Smooth muscle cell (in vitro differentiated cells): ENCODE data around the gene USP36. TPM values are rescaled to one million over a fixed set of nuclear protein-coding genes. Genes with fewer than 3 reads are reported as not detected.

ENCODE experiments used
- DNase-seq: peaks from one replicate; lab custom pipeline; 2025; ENCODE audit not compliant: unreplicated experiment; lab: John Stamatoyannopoulos, UW
- H2AFZ ChIP-seq: fragments of 200-600 bp; sonication (generic); 2 replicates; pipeline ENCODE4 v1.6.0; 2016; ENCODE audit warnings: antibody characterized with exemption, low read depth, mild to moderate bottlenecking
- H3F3A ChIP-seq: fragments of 200-600 bp; sonication (generic); 2 replicates; pipeline ENCODE4 v1.6.0; 2017; ENCODE audit warnings: antibody characterized with exemption, low read depth
- H3K27ac ChIP-seq: fragments of 200-600 bp; sonication (generic); 2 replicates; pipeline ENCODE4 v1.5.1; 2016; ENCODE audit warnings: low read depth, mild to moderate bottlenecking
- H3K27me3 ChIP-seq: fragments of 200-600 bp; sonication (generic); 2 replicates; pipeline ENCODE4 v1.6.1; 2016; ENCODE audit warnings: low read depth, mild to moderate bottlenecking
- H3K36me3 ChIP-seq: fragments of 200-600 bp; sonication (generic); 2 replicates; pipeline ENCODE4 v1.5.1; 2016; ENCODE audit warnings: low read depth
- H3K4me1 ChIP-seq: fragments of 200-600 bp; sonication (generic); 2 replicates; pipeline ENCODE4 v1.5.1; 2016; ENCODE audit warnings: low read depth
- H3K4me2 ChIP-seq: fragments of 200-600 bp; sonication (generic); 2 replicates; pipeline ENCODE4 v1.6.0; 2016; ENCODE audit warnings: mild to moderate bottlenecking
- H3K4me3 ChIP-seq: fragments of 200-600 bp; sonication (generic); 2 replicates; pipeline ENCODE4 v1.5.1; 2016; ENCODE audit warnings: mild to moderate bottlenecking
- H3K79me2 ChIP-seq: fragments of 200-600 bp; sonication (generic); 2 replicates; pipeline ENCODE4 v1.6.0; 2016; ENCODE audit warnings: low read depth, mild to moderate bottlenecking
- H3K9ac ChIP-seq: fragments of 200-600 bp; sonication (generic); 2 replicates; pipeline ENCODE4 v1.6.0; 2016; ENCODE audit warnings: low read depth
- H3K9me3 ChIP-seq: fragments of 200-600 bp; sonication (generic); replicated peaks from 2 replicates; pipeline ENCODE4 v1.5.1; 2016; ENCODE audit warnings: low read depth
- H4K20me1 ChIP-seq: fragments of 200-600 bp; sonication (generic); 2 replicates; pipeline ENCODE4 v1.6.0; 2016; ENCODE audit warnings: low read depth
- CTCF ChIP-seq: fragments of 200-600 bp; sonication (generic); IDR thresholded peaks from 2 replicates; pipeline ENCODE4 v1.5.1; 2017; ENCODE audit warnings: borderline replicate concordance, mild to moderate bottlenecking, antibody characterized with exemption; ENCODE audit not compliant: insufficient read depth, poor library complexity, severe bottlenecking
- WGBS: methylation state at CpG from one replicate; pipeline ENCODE4 v1.1.7; 2016; ENCODE audit warnings: low lambda C conversion rate; 5-methylcytosine and 5-hydroxymethylcytosine counted together
- polyA plus RNA-seq: library from polyadenylated mRNA; unstranded; fragments of >200 nt; fragmentation: Nextera tagmentation; extraction: Ambion mirVana; gene quantifications from 2 replicates; pipeline ENCODE4 v1.2.1, GENCODE V29; 2016
- total RNA-seq: library from RNA; depleted of rRNA; stranded (reverse); fragments of >200 nt; gene quantifications from 2 replicates; pipeline ENCODE4 v1.2.3, GENCODE V29; 2014

The USP36 gene
- total and polyA plus RNA-seq, 2 experiments from 2014 or later = 17.6 to 29.0 TPM

DNA sequence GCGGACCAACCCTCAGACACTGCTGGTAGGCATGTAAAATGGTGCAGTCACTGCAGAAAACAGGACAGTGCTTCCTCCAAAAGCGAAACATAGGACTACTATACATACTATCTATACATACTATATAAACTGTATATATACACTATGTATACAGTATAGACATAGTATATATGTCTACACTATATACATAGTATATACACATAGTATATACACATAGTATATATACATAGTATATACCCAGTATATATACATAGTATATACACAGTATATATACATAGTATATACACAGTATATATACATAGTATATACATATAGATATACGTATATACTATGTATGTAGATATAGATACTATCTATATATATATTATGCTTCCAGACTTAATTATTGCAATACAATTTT, 6.4 kb upstream of the USP36 start:
- no peak overlapping the region for H3K9ac ChIP-seq
- H3K79me2 ChIP-seq = no peaks in the 10 kb centered on the region
- H3K9me3 ChIP-seq = no peaks in the 10 kb centered on the region
- no peaks in the 10 kb centered on the region for H3K36me3 ChIP-seq
- no peaks in the 10 kb centered on the region for H3K27me3 ChIP-seq
- no peaks in the 10 kb centered on the region for H3K4me1 ChIP-seq
- no peaks in the 10 kb centered on the region for H3F3A ChIP-seq
- H3K4me2 ChIP-seq = no peak overlapping the region
- H4K20me1 ChIP-seq = no peaks in the 10 kb centered on the region
- WGBS = 97% methylated on average over 3 of the region's 3 CpGs
- H3K27ac ChIP-seq = no peak overlapping the region
- no peak overlapping the region for H3K4me3 ChIP-seq
- H2AFZ ChIP-seq = no peak overlapping the region
- DNase-seq = no peak
- no peak for TF ChIP-seq CTCF

DNA sequence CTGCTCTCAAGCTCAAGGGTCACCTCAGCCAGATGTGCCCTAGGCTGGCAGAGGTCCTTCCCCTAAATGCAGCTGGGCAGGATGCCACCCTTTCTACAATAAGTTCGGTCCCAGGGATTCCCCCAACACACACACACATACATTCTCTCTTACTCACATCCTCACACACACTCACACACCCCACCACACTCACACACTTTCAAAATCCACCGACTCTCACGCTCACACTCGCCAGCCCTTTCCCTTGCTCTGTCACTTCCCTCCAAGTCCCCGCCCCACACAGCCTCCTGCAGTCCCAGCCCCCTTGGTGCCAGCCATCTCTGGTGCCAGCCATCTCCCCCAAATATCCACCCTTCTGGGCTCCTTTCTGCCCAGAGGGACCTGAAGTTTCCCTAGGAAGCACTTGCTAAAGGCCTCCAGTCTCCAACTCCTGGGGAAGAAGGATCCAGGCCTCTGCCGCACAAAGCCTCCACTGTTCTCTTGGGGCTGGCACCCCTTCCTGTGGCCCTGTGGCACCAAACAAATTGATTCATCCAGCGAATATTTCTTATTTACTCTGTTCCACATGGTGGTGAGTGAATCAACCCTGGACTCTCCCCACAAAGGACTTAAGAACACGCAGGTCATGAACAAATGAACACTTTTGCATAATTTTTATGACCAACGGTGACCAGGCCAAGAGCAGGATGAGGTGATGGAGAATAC, 3.8 kb upstream of the USP36 start:
- H3F3A ChIP-seq = no peaks in the 10 kb centered on the region
- no peaks in the 10 kb centered on the region for H3K36me3 ChIP-seq
- H2AFZ ChIP-seq = no peak overlapping the region
- H3K27me3 ChIP-seq = no peaks in the 10 kb centered on the region
- H3K9ac ChIP-seq = no peak overlapping the region
- peaks cover 5% of the 10 kb centered on the region for H3K79me2 ChIP-seq
- H3K27ac ChIP-seq = no peak overlapping the region
- H4K20me1 ChIP-seq = peaks cover 6% of the 10 kb centered on the region
- H3K4me2 ChIP-seq = no peak overlapping the region
- 92% methylated on average over 9 of the region's 9 CpGs for WGBS
- DNase-seq = no peak
- H3K4me1 ChIP-seq = peaks cover 8% of the 10 kb centered on the region
- H3K4me3 ChIP-seq = no peak overlapping the region
- H3K9me3 ChIP-seq = no peaks in the 10 kb centered on the region
- no peak for TF ChIP-seq CTCF

DNA sequence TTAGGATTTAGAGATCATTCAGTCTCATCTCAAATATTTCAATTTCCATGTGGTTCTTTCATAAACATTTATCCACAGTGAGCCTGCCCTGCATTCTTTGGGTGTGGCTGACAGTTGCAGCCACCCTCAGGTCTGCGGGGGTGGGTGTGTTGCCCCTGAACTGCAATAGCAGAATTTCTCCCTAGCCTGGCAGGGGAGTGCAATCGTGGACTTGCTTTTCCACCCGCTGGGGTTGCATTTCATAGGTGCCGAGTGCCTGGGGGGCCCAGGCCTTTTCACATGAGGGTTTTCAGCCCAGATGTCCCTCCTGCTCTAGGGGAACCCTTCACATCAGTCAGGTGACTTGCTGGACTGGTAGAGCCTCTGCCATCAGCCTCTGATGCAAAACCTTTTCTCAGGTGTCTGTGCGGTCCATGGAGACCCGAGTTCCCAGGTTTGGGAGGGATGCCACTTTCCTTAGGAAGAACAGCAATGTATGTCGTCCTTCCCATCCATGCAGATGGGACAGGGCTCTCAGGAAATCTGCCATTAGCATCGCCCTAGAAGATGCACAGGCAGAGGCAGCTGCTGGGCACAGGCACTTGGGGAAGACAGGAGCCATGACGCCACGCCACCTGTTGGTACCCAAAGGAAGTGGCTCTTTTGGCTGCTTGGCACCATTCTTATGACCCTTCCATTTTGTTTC, 2.4 kb upstream of the USP36 start:
- H3K4me2 ChIP-seq = no peak overlapping the region
- H3K4me3 ChIP-seq = no peak overlapping the region
- H3F3A ChIP-seq = no peaks in the 10 kb centered on the region
- no peak overlapping the region for H3K27ac ChIP-seq
- H3K27me3 ChIP-seq = no peaks in the 10 kb centered on the region
- peaks cover 19% of the 10 kb centered on the region for H3K79me2 ChIP-seq
- no peak for DNase-seq
- no peak overlapping the region for H2AFZ ChIP-seq
- WGBS = 67% methylated on average over 10 of the region's 10 CpGs
- no peak overlapping the region for H3K9ac ChIP-seq
- peaks cover 20% of the 10 kb centered on the region for H4K20me1 ChIP-seq
- H3K36me3 ChIP-seq = no peaks in the 10 kb centered on the region
- H3K9me3 ChIP-seq = no peaks in the 10 kb centered on the region
- peak; percentile 33 for TF ChIP-seq CTCF
- peaks cover 14% of the 10 kb centered on the region for H3K4me1 ChIP-seq

GRCh38 chr17:78840530-78840779, 159 bp downstream of the USP36 start:
- 0% methylated on average over 6 of the region's 35 CpGs for WGBS
- H2AFZ ChIP-seq = peak overlapping the region; percentile 51

More at GRCh38 chr17:78840530-78840779, 159 bp downstream of the USP36 start:
- TF ChIP-seq CTCF = no peak
- Histone ChIP-seq H3K79me2 (peaks cover 43% of the 10 kb centered on the region), H3K4me1 (peaks cover 14% of the 10 kb centered on the region), H3K36me3 (no peaks in the 10 kb centered on the region), H3K4me2 (peak overlapping the region; percentile 96), H3K27me3 (no peaks in the 10 kb centered on the region), H3K4me3 (peak overlapping the region; percentile 82), H3K9me3 (no peaks in the 10 kb centered on the region), H4K20me1 (peaks cover 41% of the 10 kb centered on the region), H3K9ac (peak overlapping the region; percentile 95), H3F3A (no peaks in the 10 kb centered on the region), H3K27ac (peak overlapping the region; percentile 96)
- DNase-seq = no peak
